NCI-H1092 (cell line): ENCODE results near the gene CSMD2.

Source experiments
- DNase-seq: peaks from one replicate; lab custom pipeline; 2025; lab: John Stamatoyannopoulos, UW

CSMD2 gene

GRCh38 chr1:33680281-33680840 is 484.7 kb downstream of the CSMD2 start:
- DNase-seq: no peak

DNA sequence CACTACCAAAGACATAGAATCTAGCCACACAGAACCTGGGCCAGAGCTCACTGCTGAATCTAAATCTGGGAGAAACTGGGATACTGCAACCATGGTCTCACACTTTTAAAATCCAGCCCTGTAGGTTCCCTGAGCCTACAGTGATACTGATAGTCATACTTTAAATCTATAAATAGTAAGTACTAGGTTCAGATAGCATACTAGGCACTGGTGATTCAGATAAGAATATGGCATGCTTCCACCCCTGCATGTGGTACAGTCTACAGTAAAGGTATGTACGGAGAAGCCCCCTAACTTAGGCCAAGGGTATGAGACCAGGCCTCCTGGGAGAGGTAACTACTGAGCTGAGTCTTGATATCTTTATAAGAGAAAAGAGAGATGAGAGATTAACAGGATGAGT is 494.5 kb downstream of the CSMD2 start:
- DNase-seq: no peak

GRCh38 chr1:33668695-33669094 is 496.3 kb downstream of the CSMD2 start:
- no peak for DNase-seq

GRCh38 chr1:33667386-33668282 is 497.4 kb downstream of the CSMD2 start:
- no peak for DNase-seq

- no peak for DNase-seq
Measured at GRCh38 chr1:33666616-33667015, 498.4 kb downstream of the CSMD2 start.

- no peak for DNase-seq
Measured at GRCh38 chr1:33661811-33662454, 503.1 kb downstream of the CSMD2 start.

DNA sequence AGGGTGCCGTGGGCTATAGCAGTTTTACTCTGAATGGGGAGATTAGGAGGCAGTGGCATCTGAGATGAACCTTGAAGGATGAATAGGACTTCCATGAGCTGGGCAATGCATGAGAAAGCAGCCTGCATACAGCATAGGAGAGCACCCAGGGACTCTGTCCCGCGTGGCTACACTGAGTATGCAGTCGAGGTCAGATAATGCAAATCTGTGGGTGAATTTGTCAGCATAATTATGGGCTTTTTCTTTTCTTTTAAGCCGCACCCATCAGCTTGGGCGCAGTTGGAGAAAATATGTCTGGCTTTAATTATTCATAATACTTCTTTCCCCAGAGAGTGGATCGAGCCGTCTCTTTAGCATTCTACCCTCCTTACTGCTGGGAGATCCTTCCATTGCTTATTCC is 504.1 kb downstream of the CSMD2 start:
- DNase-seq: no peak

DNA sequence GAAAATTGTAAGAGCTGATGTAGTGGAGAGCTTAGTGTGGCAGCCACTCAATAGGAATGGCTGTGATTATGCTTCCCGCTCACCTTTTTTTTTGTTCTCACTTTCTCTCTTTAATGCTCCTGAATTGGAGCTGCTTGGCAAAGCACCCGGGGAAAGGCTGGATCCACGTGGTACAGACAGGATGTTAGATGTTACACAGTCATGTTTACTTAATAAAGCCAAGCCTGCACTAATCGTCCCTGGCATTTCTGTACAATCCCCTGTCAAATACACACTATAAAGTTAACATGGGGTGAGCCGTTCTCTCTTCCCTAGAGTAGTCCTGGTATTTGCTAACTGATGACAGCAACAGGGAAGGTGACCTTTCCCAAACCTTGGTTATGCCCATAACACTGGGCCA is 504.8 kb downstream of the CSMD2 start:
- peak; percentile 30 for DNase-seq

- no peak for DNase-seq
Measured at GRCh38 chr1:33659641-33660040, 505.4 kb downstream of the CSMD2 start.

GRCh38 chr1:33657833-33658232 is 507.2 kb downstream of the CSMD2 start:
- DNase-seq: no peak

- no peak for DNase-seq
Measured at GRCh38 chr1:33656467-33657005, 508.5 kb downstream of the CSMD2 start.

DNA sequence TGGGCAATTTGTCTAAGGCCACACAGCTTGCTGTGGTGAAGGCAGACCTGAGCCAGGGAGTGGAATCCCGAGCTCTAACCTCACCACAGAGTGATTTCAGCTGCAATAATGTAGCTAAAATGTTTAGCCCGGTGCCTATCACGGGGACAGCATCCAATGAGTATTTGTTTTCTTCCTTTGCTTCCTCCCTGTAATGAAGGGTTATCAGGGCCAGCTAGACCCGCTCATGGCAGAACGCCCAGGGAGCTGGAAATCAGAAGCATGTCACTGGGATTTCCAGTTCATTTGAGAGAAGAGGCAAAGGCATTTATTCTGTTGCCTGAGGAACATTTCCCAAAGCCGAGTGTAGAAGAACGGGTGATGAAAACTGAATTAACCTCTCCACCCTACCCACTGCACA is 509.5 kb downstream of the CSMD2 start:
- peak; percentile 66 for DNase-seq

DNA sequence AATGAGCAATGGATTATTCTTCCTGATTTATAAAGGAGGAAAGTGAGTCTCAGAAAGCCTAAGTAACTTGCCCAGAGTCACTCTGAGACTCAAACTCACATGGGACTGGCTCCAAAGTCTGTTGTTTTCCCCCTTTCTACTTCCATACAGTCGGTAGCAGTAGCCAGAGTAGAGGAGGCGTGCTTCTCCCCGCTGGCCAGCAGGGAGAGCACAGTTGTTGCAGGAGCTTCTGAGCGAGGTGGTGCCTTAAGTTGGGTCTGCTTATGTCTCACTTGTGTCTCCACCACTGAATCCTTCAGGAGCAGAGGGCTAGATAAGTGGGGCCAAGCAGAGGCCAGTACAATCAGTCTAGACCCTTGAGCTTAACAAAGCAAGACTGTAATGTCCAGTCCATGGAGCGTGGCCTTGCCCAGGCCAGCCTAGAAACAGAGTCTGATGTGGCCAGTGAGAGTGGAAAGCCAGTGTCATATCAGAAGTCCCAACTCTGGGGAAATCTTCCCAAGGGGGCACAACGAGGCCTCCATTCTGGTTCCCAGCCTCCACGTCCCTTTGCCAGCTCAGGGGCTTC is 510.7 kb downstream of the CSMD2 start:
- DNase-seq: no peak

DNA sequence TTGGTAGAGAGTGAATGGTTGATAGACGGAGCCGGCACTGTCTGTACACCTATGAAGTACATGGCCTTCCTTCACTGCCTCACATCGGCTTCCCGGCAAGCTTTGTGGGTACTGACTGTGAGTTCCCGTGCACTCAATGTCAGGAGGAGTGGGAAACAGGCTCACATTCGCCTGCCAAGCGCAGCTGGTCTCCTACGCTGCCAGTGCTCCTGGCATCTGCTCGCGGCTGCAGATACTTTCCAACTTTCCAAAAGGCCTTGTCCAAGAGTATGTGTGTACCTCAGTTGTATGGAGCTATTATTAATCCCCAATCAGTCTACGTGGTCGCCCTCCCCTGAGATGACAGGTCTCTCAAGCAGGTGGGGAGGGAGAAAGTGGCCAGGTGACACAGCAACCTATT is 511.8 kb downstream of the CSMD2 start:
- no peak for DNase-seq

DNA sequence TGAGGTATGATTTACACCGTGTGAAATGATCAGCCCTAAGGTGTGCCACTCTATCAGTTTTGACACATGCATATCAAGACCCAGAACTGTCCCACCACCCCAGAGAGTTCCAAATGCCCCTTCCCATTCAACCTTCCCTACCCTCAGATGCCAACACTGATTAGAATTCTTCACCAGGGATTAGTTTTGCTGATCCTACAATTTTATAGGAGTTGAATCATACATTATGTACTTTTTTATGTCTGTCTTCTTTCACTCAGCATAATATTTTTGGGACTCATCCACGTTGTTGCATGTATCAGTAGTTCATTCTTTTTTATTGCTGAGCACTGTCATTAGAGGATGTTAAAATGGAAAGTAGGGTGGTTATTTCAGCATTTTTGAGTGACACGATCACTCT is 514.3 kb downstream of the CSMD2 start:
- no peak for DNase-seq

DNA sequence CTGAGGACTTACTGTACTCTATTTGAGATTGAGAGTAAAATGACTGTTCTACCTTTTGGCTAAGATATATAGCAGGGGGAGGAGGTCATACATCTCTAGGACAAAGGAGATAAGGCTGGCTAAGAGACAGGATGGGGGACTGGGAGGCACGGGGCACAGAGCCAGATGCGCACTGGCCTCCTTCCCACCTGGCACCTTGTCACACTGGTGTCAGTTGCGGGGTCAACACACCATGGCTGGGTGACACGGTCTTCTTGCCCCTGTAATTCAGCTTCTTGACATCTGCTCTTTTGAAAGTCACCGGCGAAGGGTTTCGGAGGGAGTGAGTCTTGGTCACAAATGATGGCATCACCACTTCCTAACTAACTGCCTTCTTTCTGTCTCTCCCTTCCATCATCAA is 515.3 kb downstream of the CSMD2 start:
- no peak for DNase-seq

DNA sequence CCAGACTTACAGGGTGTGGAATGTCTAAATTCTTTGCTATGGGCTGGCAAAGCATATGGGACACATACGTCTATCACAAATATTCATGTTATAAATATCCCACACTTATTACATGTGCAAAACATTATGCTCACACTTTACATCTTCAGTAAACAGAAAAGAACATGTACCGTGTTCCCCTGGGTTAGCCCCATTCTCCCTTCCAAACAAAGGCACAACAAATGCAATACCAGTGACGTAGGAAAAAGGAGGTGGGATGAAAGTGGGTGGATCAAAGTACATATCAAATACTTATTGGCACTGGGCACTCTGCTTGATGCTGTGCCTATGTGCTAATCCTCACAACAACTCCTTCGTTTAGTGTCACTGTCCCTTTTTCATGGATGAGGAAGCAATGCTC is 521.8 kb downstream of the CSMD2 start:
- DNase-seq: no peak

GRCh38 chr1:33641104-33641830 is 523.8 kb downstream of the CSMD2 start:
- DNase-seq: no peak

DNA sequence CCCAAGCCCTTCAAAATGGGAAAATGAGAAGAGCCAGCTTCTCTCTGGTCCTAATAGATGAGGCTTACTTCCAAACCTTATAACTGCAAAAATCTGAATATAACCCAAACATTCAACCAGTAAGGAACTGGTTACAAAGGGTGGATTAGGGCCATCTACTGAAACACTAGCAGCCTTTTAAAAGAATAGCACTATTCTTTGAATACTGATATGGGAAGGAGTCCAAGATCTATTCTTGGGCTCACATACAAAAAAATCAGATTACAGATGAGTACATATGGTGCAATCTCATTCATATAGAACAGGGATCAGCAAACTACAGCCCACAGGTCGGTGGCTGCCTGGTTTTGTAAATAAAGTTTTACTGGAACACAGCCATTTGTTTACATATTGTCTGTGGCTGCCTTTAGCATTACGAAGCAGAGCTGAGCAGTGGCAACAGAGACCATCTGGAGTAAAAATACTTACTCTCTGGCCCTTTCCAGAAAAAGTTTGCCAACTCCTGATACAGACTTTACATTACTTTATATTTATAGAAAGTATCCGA is 524.8 kb downstream of the CSMD2 start:
- no peak for DNase-seq

- no peak for DNase-seq
Measured at GRCh38 chr1:33637846-33638440, 527.1 kb downstream of the CSMD2 start.

- no peak for DNase-seq
Measured at GRCh38 chr1:33636209-33636608, 528.8 kb downstream of the CSMD2 start.
